ENCODE measurements around the gene ARID3C. TPM values are rescaled to one million over a fixed set of nuclear protein-coding genes. Genes with fewer than 3 reads are reported as not detected.
A peak's percentile ranks its signal among the peaks of the same experiment; 100 is the strongest.

The ARID3C gene
- total RNA-seq, 1 donor from 2014 or later: not detected

DNA sequence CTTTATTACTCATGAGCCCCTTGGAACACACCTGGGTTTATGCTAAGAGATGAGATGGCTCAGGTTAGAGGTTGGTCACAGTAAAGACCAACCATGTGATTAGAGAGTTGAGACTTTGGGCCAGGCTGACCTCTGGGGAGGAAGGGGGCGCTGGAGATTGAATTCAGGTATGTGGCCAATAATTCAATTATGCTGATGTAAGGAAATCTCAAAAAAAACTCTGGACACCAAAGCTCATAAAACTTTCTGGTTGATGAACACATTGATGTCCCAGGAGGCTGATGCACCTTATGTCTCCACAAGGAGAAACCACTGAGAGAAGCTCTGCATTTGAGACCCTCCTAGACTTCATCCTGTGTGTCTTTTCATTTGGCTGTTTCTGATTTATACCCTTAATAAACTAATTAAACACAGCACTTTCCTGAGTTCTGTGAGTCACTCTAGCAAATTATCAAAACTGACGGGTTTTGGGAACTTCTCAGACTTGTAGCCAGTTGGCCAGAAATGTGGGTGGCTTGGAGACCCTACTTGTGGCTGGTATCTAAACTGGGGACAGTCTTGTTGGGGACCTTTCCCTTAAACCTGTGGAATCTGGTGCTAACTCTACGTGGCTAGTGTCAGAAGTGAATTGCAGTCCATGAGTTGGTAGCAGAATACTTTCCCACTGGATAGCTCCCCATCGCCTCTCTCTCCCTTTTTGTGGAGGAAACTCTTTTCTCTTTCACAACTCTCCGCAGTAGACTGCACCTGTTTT is 41.1 kb upstream of the ARID3C start:
- H3K27ac Mint-ChIP-seq: no peak overlapping the region
- H3K4me1 Mint-ChIP-seq (ENCODE audit: unreplicated experiment): no peaks in the 10 kb centered on the region
- no peaks in the 10 kb centered on the region for H3K27me3 Mint-ChIP-seq
- no peak for TF ChIP-seq CTCF (conservative IDR thresholded peaks at IDR 0.05)
- no peak overlapping the region for H3K4me3 Mint-ChIP-seq
- no peak for DNase-seq (ENCODE audit: extremely low spot score, unreplicated experiment)
- peaks cover 18% of the 10 kb centered on the region for H3K36me3 Mint-ChIP-seq
- peaks cover 4% of the 10 kb centered on the region for H3K9me3 Mint-ChIP-seq

DNA sequence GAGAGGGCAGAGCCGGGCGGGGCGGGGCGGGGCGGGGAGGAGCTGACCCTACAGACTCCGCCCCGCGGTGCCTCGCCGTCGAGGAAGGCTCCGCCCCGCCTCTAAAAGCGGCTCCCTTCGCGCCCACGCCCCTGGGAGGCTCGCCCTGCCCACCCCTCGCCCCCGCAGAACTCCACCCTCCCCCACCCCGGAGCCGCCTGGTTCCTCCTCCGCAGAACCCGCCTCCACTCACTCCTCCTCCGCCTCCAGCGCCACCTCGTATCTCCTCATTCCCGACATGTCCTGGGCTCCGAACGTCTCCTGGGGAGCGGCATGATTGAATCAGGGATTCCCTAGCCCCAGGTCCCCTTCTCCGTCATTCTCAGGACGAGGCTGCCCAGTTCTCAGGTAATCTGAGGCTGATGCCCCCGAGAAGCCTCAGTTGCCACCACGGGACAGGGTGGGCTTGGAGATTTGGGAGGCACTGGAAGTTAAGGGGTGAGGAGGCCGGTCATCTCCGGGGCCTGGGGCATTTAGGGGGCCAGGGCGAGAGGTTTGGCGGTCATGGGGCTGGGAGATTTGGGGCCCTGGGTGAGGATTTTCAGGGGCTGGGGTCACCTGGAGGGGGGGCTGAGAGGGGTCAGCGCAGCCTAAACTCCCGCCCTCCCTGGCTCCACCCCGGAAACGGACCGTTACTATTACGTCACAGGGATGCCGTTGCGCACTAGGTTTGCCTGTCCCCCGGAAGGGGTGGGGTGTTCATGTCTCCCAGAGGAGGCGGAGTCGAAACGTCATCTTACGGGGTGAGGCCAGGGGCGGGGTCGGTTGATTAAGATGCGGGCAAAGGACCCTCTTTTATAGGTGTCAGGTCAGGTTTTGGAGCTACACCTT is 36.8 kb upstream of the ARID3C start:
- Mint-ChIP-seq H3K27ac (peak overlapping the region; percentile 98), H3K36me3 (peaks cover 19% of the 10 kb centered on the region), H3K4me3 (peak overlapping the region; percentile 96), H3K9me3 (peaks cover 4% of the 10 kb centered on the region), H3K27me3 (no peaks in the 10 kb centered on the region), H3K4me1 (ENCODE audit: unreplicated experiment) (peaks cover 9% of the 10 kb centered on the region)
- no peak for TF ChIP-seq CTCF (conservative IDR thresholded peaks at IDR 0.05)
- DNase-seq (ENCODE audit: extremely low spot score, unreplicated experiment): peak; percentile 90

GRCh38 chr9:34665067-34665380 is 36.2 kb upstream of the ARID3C start:
- TF ChIP-seq CTCF (conservative IDR thresholded peaks at IDR 0.05): no peak
- peak overlapping the region; percentile 98 for H3K27ac Mint-ChIP-seq
- H3K27me3 Mint-ChIP-seq: no peaks in the 10 kb centered on the region
- H3K4me1 Mint-ChIP-seq (ENCODE audit: unreplicated experiment): peaks cover 9% of the 10 kb centered on the region
- no peak for DNase-seq (ENCODE audit: extremely low spot score, unreplicated experiment)
- peak overlapping the region; percentile 96 for H3K4me3 Mint-ChIP-seq
- peaks cover 19% of the 10 kb centered on the region for H3K36me3 Mint-ChIP-seq
- H3K9me3 Mint-ChIP-seq: peaks cover 4% of the 10 kb centered on the region

DNA sequence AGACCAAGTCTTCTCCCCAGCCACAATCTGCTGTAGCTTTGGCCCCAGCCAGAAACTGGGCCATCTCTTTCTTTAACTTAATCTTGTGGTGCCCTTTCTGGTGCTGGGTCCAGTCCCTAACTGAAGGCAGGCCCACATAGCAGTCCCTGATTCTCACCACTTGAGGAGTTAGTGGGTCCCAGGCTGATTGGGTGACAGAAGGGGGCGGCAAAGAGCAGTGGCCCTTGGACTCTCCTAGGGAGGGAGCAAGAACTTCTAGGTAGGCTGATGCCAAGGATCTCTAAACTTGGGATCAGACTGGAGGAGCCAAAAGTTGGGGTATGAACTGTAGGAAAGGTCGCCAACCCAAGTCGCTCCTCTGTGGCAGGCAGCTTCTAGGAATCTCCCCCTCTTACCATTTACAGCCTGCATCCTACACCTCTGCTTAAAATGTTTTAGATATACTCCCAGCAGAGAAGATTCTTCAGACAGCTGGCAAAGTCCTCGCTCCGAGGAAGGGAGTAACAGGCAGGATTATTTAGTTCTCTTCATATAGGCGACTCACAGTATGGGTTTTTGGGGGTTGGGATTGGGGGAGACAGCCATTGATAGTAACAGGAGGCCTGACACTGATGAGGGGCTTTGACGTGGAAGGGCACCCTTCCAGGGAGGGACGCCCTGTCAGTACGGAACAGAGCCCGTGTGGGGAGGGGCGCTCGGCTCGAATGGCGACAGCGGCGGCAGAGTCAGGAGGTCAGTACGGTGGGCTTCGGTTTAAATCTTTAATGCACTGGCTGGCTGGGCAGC is 35.6 kb upstream of the ARID3C start:
- Mint-ChIP-seq H3K9me3 (peaks cover under 1% of the 10 kb centered on the region), H3K27ac (peak overlapping the region; percentile 77), H3K27me3 (no peaks in the 10 kb centered on the region), H3K36me3 (peaks cover 15% of the 10 kb centered on the region), H3K4me3 (peak overlapping the region; percentile 96), H3K4me1 (ENCODE audit: unreplicated experiment) (peaks cover 9% of the 10 kb centered on the region)
- TF ChIP-seq CTCF (conservative IDR thresholded peaks at IDR 0.05): peak; percentile 75
- no peak for DNase-seq (ENCODE audit: extremely low spot score, unreplicated experiment)

- H3K4me1 Mint-ChIP-seq (ENCODE audit: unreplicated experiment): peaks cover 9% of the 10 kb centered on the region
- H3K36me3 Mint-ChIP-seq: peaks cover 5% of the 10 kb centered on the region
- no peaks in the 10 kb centered on the region for H3K27me3 Mint-ChIP-seq
- TF ChIP-seq CTCF (conservative IDR thresholded peaks at IDR 0.05): no peak
- no peak overlapping the region for H3K4me3 Mint-ChIP-seq
- no peak for DNase-seq (ENCODE audit: extremely low spot score, unreplicated experiment)
- no peaks in the 10 kb centered on the region for H3K9me3 Mint-ChIP-seq
- peak overlapping the region; percentile 70 for H3K27ac Mint-ChIP-seq
Observed at GRCh38 chr9:34663303-34663605, 34.4 kb upstream of the ARID3C start.

Measured in type B pancreatic cell (in vitro differentiated cells).